K562 treated with DMSO at 1 percent for 24 hours (cell line): ENCODE results near the gene ZBTB21. TPM values are rescaled to one million over a fixed set of nuclear protein-coding genes. Genes with fewer than 3 reads are reported as not detected.

Source experiments
- total RNA-seq: library from RNA; unstranded; fragments of 300-600 nt; gene quantifications from 2 replicates; pipeline ENCODE4 v1.2.3, GENCODE V29; 2022; ENCODE audit warnings: low read depth; ENCODE audit not compliant: insufficient read depth

Gene ZBTB21
- total RNA-seq = 8.1 and 9.5 TPM in 2 replicates

DNA sequence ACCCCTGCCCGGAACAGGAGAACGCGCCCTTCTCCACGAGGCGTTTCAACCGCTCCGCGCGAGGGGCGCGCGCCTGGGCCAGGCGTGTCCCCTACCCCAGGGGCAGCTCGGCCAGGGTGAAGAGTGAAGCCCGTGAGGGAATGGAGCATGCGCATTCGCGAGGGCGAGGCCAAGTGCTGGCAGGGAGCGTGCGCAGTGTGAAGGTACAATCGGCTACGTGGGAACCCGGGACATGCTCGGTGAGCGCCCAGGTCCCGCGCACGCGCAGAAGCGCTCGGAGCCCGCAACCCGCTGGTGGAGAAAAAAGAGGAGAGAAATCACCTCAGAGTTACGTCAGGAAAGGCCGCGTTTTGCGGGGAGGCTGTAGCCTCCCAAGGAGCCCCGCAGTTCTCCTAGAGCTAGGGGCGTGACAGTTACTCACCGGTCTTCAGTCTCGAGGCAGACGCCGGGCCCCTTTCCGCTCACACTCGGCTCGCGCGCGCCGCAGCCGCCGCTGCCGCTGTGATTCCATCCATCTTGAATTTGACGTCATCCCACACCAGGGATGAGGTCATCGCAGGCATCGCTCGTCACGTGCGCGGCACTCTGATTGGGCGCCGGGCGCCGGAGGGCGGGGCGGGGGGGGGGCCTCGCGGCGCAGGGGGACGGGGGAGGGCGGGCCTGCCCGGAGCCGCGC is at the start of gene ZBTB21:
ZBTB21 (minus strand) TSS at position 530 of the 676 bp plus-strand sequence. CDS start 16,265 bp downstream, outside the sequence.

GRCh38 chr21:41953831-41954653 is 56.1 kb downstream of the ZBTB21 start, which contains the start of gene C2CD2:
C2CD2 (minus strand) TSS chr21:41954018; CDS start chr21:41953648, 370 bp downstream.

Other genes starting within 250 kb of the ZBTB21 start
- gene RIPK4, start 243.3 kb downstream of the ZBTB21 start, total RNA-seq = not detected in 2 replicates
- gene PRDM15, start 131.0 kb downstream of the ZBTB21 start, total RNA-seq = 4.4 and 5.3 TPM in 2 replicates
- 5.6 and 13.8 TPM in 2 replicates for gene C2CD2, start 56.3 kb downstream of the ZBTB21 start, total RNA-seq
- not detected in 2 replicates for gene UMODL1, start 61.0 kb upstream of the ZBTB21 start, total RNA-seq
- gene ABCG1, start 208.8 kb upstream of the ZBTB21 start, total RNA-seq = not detected in 2 replicates